DOHH2 (cell line): ENCODE results near the gene CAMK2D.

Experiments used
- EZH2phosphoT487 ChIP-seq: fragments of 200-600 bp; sonication (generic); IDR thresholded peaks from 2 replicates; pipeline ENCODE4 v1.6.1; 2017; ENCODE audit warnings: borderline replicate concordance, mild to moderate bottlenecking, antibody characterized with exemption, low read length, moderate library complexity, mixed read lengths
- TF ChIP-seq, protein P1 (sequence below): fragments of 200-600 bp; sonication (generic); IDR thresholded peaks from one replicate; pipeline ENCODE4 v1.5.1; 2014; ENCODE audit warnings: antibody characterized with exemption, mild to moderate bottlenecking, low read depth, low read length; ENCODE audit not compliant: poor library complexity, severe bottlenecking

DNA sequence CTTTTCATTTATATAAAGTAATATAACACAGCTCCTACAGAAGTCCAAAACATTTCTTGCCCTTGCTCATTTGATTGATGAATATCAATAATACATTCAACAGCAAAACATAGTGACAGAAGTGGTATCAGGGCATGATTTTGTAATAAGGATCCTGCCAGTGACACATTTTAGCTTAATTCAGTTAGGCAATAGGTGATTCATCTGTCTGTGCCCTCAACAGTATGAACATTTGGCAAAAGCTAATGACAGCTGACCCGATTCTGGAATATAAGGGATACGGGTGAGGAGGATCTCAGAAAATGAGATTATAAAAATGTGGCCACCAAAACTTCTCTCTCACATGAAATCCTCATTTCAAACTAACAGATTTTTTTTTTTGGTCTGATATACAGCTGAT is 294.0 kb downstream of the CAMK2D start:
- TF ChIP-seq, protein P1, sequence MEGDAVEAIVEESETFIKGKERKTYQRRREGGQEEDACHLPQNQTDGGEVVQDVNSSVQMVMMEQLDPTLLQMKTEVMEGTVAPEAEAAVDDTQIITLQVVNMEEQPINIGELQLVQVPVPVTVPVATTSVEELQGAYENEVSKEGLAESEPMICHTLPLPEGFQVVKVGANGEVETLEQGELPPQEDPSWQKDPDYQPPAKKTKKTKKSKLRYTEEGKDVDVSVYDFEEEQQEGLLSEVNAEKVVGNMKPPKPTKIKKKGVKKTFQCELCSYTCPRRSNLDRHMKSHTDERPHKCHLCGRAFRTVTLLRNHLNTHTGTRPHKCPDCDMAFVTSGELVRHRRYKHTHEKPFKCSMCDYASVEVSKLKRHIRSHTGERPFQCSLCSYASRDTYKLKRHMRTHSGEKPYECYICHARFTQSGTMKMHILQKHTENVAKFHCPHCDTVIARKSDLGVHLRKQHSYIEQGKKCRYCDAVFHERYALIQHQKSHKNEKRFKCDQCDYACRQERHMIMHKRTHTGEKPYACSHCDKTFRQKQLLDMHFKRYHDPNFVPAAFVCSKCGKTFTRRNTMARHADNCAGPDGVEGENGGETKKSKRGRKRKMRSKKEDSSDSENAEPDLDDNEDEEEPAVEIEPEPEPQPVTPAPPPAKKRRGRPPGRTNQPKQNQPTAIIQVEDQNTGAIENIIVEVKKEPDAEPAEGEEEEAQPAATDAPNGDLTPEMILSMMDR: no peak
- no peak for TF ChIP-seq EZH2phosphoT487
